ENCODE data around the gene MACF1. TPM values are rescaled to one million over a fixed set of nuclear protein-coding genes. Genes with fewer than 3 reads are reported as not detected.

MACF1 gene
- total RNA-seq, 2 donors from 2014 or later = 107 to 148 TPM

DNA sequence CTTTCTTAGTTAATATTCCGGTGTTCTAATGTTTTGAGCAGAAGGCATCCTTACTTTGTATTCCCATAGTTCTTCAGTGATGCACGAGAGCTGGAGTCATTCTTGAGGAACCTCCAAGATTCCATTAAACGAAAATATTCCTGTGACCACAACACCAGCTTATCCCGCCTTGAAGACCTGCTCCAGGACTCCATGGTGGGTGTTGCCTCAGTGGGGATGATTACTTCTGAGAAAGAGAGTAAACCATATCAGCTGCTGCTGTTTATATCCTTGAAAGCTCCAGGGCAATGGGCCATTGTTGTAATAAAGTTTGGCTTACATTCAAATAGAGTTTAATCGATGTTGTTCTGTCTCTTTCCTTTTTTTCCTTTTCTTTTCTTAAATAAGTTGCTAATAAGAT lies 93.1 kb downstream of the MACF1 start:
- no peak for DNase-seq

DNA sequence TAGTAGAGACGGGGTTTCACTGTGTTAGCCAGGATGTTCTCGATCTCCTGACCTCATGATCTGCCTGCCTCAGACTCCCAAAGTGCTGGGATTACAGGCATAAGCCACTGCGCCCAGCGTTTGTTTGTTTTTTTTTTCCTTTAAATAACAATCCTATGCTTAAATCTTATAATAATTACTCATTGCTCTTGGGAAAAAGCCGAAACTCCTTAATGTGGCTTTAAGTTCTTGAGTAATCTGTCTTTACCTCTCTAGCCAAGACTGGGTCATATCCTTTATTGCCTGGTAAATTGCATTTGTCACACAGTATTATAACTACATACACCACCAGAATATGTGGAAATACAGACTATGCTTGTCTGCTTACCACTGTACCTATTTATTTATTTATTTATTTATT lies 97.1 kb downstream of the MACF1 start:
- Histone ChIP-seq H3K27me3 (no peaks in the 10 kb centered on the region), H3K4me1 (no peaks in the 10 kb centered on the region), H3K4me3 (no peak overlapping the region), H3K9me3 (no peaks in the 10 kb centered on the region), H3K9ac (ENCODE audit: low read depth in 2 of 2, low read length in 2 of 2) (no peak overlapping the region), H3K36me3 (peaks cover 28% of the 10 kb centered on the region), H3K27ac (no peak overlapping the region)
- DNase-seq = no peak
- intact Hi-C loops (cut with DNase I) = no loop called here
- no peak for TF ChIP-seq CTCF (IDR thresholded peaks at IDR 0.05)

More for the DNA sequence above, 93.1 kb downstream of the MACF1 start:
- H3K27me3 ChIP-seq = no peaks in the 10 kb centered on the region
- peaks cover 20% of the 10 kb centered on the region for H3K36me3 ChIP-seq
- no peaks in the 10 kb centered on the region for H3K9me3 ChIP-seq
- H3K4me3 ChIP-seq = no peak overlapping the region
- H3K27ac ChIP-seq = no peak overlapping the region
- intact Hi-C loops (cut with DNase I) = no loop called here
- TF ChIP-seq CTCF (IDR thresholded peaks at IDR 0.05) = no peak
- no peaks in the 10 kb centered on the region for H3K4me1 ChIP-seq
- H3K9ac ChIP-seq (ENCODE audit: low read depth in 2 of 2, low read length in 2 of 2) = no peak overlapping the region

GRCh38 chr1:39305555-39305954 lies 101.1 kb downstream of the MACF1 start:
- Histone ChIP-seq H3K9ac (ENCODE audit: low read depth in 2 of 2, low read length in 2 of 2) (no peak overlapping the region), H3K9me3 (no peaks in the 10 kb centered on the region), H3K27ac (no peak overlapping the region), H3K4me3 (no peak overlapping the region), H3K36me3 (peaks cover 22% of the 10 kb centered on the region), H3K27me3 (no peaks in the 10 kb centered on the region), H3K4me1 (no peaks in the 10 kb centered on the region)
- intact Hi-C loops (cut with DNase I) = no loop called here
- DNase-seq = no peak
- no peak for TF ChIP-seq CTCF (IDR thresholded peaks at IDR 0.05)

DNA sequence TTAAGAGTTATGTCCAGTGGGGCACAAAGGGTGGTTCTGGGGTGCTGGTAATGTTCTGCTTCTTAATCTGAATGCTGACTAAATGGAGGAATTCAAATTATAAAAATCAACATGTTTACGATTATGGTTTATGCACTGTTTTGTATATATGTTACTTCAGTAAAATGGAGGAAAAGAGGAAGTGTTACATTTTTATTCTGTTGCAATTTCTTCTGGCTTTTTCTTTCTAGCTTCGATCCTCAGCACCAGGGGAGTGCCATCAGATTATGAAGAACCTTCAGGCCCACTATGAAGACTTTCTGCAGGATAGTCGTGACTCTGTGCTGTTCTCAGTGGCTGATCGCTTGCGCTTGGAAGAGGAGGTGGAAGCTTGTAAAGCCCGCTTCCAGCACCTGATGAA lies 105.5 kb downstream of the MACF1 start:
- DNase-seq = no peak
- no peaks in the 10 kb centered on the region for H3K9me3 ChIP-seq
- TF ChIP-seq CTCF (IDR thresholded peaks at IDR 0.05) = no peak
- no peak overlapping the region for H3K27ac ChIP-seq
- no peak overlapping the region for H3K4me3 ChIP-seq
- no peak overlapping the region for H3K9ac ChIP-seq (ENCODE audit: low read depth in 2 of 2, low read length in 2 of 2)
- intact Hi-C loops (cut with DNase I) = no loop called here
- H3K4me1 ChIP-seq = no peaks in the 10 kb centered on the region
- peaks cover 6% of the 10 kb centered on the region for H3K36me3 ChIP-seq
- H3K27me3 ChIP-seq = no peaks in the 10 kb centered on the region

DNA sequence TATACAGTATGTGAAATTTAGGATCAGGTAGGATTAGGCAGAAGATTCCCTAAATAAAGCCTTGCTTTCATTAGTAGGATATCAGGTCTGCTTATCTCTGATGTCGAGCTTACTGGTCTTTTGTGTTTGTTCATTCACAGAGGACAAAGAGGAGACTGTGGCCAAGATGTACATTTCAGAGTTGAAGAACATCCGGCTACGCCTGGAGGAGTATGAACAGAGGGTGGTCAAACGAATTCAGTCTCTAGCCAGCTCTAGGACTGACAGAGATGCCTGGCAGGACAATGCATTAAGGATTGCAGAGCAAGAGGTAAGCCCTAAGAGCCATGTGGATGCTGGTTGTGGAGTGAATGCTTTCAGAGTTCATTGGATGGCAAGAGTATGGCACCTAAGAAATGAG lies 106.2 kb downstream of the MACF1 start:
- no peak for TF ChIP-seq CTCF (IDR thresholded peaks at IDR 0.05)
- H3K36me3 ChIP-seq = peaks cover 6% of the 10 kb centered on the region
- no peaks in the 10 kb centered on the region for H3K9me3 ChIP-seq
- H3K9ac ChIP-seq (ENCODE audit: low read depth in 2 of 2, low read length in 2 of 2) = no peak overlapping the region
- DNase-seq = no peak
- H3K4me3 ChIP-seq = no peak overlapping the region
- intact Hi-C loops (cut with DNase I) = no loop called here
- H3K27ac ChIP-seq = no peak overlapping the region
- H3K4me1 ChIP-seq = no peaks in the 10 kb centered on the region
- H3K27me3 ChIP-seq = no peaks in the 10 kb centered on the region

DNA sequence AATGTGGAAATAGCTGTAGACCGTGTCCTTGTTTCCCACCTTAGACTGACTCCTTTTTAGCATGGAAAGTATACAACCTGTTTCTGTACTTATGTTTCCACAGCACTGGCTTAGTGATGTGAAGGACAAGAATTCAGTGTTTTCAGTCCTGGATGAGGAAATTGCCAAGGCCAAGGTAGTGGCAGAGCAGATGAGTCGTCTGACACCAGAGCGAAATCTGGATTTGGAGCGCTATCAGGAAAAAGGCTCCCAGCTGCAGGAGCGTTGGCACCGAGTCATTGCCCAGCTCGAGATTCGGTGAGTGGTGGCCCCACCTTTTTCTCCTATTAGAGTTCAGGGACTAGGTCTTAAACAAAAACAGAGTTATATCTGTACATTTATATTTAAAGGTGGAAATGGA lies 112.6 kb downstream of the MACF1 start:
- intact Hi-C loops (cut with DNase I) = no loop called here
- no peak overlapping the region for H3K27ac ChIP-seq
- no peak overlapping the region for H3K9ac ChIP-seq (ENCODE audit: low read depth in 2 of 2, low read length in 2 of 2)
- H3K4me1 ChIP-seq = no peaks in the 10 kb centered on the region
- no peaks in the 10 kb centered on the region for H3K27me3 ChIP-seq
- DNase-seq = no peak
- no peak overlapping the region for H3K4me3 ChIP-seq
- no peak for TF ChIP-seq CTCF (IDR thresholded peaks at IDR 0.05)
- H3K9me3 ChIP-seq = no peaks in the 10 kb centered on the region
- peaks cover 7% of the 10 kb centered on the region for H3K36me3 ChIP-seq

All from colonic mucosa (tissue), 4 donors.